GM21390 (cell line): ENCODE results near the gene DHDH.

Experiments
- ATAC-seq: cut with Tn5 transposase; IDR thresholded peaks from one replicate; pipeline ENCODE4 v1.9.1; 2021; ENCODE audit not compliant: unreplicated experiment

The DHDH gene

DNA sequence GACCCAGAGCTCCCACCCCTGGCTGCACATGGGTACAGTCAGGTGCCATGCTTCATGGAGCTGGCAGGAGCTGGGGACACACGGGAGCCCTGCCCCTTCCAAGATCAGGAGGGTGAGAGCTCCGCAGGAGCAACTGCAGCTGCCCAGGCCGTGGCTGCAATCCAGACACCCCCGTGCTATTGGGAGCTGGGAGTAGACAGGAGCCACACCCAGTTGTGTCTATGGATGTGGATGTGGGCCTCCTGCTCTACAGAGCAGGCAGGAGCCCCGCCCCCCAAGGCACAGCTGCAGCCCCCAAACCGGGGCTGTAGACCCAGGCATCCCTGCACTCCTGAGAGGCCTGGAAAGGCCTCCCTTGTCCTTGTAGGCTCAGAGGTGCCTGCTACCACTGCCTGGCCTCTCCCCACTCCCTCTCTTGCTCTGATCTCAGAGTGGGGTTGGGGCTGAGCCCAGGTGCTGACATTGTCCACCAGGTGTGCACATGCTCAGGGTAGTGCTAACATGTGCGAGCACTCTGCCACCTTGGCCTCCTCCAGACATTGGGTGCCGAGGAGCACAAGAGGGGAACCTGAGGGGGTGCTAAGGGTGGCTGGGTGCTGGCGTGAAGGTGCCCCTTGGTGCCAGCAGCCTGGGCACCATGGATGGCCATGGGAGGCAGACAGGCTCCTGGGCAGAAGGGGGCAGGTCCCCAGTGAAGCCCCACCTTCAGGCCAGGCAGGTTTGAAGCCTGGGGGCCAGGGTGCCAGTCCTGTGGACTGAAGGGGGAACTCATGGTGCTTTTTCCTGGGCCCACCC, 13.2 kb downstream of the DHDH start:
- ATAC-seq = no peak

DNA sequence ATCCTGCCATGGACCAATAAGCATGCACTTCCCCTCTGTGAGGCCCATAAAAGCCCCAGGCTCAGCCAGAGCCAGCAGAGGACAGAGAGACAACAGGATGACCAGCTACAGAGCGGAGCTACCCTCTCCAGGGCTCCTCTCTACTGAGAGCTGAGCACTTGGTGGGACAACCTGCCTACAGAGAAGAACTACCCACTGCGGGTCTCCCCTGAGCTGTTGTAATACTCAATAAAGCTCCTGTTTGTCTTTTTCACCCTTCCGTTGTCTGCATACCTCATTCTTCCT, 13.7 kb downstream of the DHDH start:
- ATAC-seq = no peak

DNA sequence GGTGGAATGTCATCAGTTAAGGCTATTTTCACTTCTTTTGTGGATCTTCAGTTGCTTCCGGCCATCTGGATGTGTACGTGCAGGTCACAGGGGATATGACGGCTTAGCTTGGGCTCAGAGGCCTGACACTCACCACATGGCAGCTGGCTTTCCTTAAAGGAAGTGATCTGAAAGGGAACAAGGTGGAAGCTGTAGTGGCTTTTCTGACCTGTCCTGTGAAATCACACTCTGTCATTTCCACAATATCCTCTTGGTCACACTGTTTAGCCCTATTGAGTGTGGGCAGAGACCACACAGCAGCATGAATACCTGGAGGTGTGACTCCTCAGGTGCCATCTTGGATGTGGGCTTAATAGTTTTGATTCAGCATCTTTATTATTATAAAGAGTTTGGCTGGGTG, 16.7 kb downstream of the DHDH start:
- no peak for ATAC-seq

DNA sequence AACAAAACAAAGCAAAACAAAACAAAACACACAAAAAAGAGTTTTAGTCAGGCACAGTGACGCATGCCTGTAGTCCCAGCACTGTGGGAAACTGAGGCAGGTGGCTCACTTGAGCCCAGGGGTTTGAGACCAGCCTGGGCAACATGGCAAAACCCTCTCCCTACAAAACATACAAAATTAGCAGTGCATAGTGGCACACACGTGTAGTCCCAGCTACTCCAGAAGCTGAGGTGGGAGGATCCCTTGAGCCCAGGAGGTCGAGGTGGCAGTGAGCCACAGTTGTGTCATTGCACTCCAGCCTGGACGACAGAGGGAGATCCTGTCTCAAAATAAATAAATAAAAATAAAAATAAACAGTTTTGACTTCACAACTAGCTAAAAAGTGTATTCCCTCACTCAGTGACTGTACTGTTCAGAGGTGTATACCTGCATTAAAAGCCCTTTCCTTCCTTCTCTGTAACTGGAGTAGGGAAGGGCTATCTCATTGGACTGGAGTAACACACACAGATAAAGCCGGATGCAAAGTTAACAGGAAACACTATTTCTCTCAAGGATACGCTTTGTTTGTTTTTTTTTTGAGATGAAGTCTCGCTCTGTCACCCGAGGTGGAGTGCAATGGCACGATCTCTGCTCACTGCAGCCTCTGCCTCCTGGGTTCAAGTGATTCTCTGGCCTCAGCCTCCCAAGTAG, 17.5 kb downstream of the DHDH start:
- no peak for ATAC-seq

DNA sequence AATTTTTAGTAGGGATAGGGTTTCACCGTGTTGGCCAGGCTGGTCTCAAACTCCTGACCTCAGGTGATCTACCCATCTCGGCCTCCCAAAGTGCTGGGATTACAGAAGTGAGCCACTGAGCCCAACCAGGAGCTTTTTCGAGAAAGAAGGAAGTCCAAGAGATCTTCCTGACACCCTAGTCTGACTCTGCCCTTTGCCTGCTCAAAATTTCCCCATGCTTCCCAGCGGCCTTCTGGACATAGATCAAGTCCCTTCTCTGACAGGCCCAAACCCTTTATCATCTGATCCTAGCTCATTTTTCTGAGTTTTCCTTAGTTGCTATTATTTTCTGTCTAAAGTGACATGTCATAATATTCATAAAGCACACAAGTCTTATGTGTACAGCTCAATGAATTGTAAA, 19.6 kb downstream of the DHDH start:
- ATAC-seq = no peak

DNA sequence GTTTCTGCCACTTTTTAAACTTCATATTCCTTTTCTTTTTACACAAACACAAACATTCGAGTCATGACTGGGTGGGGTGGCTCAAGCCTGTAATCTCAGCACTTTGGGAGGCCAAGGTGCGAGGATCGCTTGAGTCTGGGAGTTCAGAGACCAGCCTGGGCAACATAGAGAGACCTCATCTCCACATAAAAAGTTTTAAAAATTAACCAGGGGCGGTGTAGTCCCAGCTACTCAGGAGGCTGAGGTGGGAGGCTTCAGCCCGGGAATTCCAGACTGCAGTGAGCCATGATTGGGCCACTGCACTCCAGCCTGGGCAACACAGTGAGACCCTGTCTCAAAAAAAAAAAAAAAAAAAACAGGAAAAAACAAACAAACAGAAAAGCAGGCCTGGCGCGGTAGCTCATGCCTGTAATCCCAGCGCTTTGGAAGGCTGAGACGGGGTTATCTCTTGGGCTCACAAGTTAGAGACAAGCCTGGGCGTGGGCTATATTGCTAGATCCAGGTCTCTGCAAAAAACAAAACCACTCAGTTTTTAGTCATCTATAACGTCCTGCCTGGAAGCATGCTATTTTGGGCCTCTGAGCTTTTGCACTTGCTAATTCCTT, 20.6 kb downstream of the DHDH start:
- ATAC-seq = no peak

DNA sequence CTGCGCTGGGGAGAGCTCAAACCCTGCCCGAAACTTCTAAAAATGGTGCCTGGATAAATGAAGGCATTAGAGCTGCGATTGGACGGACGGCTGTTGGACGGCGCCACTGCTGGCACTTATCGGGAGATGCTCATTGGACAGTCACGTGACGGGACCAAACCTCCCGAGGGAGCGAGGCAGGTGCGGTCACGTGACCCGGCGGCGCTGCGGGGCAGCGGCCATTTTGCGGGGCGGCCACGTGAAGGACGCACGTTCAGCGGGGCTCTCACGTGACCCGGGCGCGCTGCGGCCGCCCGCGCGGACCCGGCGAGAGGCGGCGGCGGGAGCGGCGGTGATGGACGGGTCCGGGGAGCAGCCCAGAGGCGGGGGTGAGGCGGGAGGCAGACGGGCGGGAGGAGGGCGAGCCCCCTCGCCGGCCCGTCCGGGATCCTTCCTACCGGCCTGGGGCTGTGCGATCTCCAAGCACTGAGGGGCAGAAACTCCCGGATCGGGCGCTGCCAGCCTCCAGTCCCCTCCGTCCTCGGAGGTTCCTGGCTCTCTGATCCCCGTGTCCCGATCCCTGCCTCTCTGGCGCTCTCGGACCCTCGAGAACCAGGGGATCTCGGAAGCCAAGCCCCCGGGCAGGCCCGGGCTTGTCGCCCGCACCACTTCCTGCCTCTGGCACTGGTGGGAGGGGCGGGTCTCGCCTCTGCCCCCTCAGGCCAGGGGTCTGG, 21.3 kb downstream of the DHDH start, which contains the start of gene BAX:
Gene BAX (plus strand): TSS at position 281 of the 713 bp plus-strand sequence. CDS start 54 bp downstream, at position 335.
- ATAC-seq = peak; percentile 69

DNA sequence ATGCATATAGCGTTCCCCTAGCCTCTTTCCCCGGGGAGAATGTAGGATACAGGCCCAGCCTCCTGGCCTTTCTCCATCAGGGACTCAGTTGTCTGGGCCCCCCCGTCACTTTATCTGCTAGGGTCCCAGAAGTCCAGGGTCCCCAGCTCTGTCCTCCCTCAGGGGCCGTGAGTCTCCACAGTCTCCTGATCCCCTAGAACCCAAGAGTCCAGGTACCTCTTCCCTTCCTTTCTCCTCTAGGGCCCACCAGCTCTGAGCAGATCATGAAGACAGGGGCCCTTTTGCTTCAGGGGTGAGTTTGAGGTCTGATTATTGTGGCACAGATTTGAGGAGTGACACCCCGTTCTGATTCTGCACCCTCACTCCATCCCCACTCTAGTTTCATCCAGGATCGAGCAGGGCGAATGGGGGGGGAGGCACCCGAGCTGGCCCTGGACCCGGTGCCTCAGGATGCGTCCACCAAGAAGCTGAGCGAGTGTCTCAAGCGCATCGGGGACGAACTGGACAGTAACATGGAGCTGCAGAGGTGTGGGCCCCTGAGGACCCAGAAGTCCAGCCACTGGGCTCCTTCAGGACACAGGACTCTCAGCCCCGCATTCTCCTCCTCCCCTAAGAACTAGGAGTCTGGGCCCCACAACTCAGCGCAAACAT, 21.9 kb downstream of the DHDH start:
- no peak for ATAC-seq

DNA sequence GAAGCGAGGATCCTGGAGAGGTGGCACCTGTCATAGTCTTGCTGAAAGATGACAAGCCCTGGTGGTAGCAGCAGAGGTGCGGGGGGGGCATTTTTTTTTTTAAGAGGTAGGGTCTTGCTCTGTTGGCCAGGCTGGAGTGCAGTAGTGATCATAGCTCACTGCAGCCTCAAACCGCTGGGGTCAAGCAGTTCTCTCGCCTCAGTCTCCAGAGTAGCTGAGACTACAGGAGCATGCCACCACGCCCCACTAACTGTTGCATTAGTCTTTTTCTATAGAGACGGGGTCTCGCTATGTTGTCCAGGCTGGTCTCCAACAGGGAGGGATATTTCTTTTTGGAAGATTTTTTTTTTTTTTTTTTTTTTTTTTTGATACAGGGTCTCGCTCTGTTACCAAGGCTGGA, 24.5 kb downstream of the DHDH start:
- ATAC-seq = no peak

DNA sequence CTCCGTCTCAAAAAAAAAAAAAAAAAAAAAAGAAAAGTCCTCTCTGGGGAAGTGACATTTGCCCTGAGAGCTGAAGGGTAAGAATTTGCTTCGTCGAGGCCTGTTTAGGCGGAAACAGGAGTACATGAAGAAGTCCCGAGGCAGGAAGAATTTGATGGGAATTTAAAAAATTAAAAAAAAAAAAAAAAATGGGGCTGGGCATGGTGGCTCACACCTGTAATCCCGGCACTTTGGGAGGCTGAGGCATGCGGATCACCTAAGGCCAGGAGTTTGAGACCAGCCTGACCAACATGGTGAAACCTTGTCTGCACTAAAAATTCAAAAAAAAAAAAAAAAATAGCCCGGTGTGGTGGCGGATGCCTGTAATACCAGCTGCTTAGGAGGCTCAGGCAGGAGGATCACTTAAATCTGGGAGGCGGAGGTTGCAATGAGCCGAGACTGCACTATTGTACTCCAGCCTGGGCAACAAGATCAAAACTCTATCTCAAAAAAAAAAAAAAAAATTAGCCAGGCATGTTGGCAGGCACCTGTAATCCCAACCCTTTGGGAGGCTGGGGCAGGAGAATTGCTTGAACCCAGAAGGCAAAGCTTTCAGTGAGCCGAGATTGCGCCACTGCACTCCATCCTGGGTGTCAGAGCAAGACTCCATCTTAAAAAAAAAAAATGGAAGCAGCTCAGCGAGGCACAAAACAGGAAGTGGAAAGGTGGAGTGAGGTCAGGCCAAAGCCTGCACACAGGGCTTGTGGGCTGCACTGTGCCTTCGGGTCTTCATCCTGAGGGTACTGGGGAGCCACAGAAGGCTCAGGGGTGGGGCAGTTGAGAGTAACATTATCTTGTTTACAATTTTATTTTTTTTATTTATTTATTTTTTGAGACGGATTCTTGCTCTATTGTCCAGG, 26.1 kb downstream of the DHDH start:
- no peak for ATAC-seq

DNA sequence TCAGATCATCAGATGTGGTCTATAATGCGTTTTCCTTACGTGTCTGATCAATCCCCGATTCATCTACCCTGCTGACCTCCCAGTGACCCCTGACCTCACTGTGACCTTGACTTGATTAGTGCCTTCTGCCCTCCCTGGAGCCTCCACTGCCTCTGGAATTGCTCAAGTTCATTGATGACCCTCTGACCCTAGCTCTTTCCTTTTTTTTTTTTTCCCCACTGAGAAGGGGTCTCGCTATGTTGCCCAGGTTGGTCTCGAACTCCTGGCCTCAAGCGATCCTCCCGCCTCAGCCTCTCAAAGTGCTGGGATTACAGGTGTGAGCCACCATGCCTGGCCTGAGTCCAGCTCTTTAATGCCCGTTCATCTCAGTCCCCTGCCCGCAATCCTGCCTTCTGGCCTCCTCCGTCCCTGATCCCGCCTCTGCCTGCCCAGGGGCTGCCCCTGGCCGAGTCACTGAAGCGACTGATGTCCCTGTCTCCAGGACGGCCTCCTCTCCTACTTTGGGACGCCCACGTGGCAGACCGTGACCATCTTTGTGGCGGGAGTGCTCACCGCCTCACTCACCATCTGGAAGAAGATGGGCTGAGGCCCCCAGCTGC, 27.7 kb downstream of the DHDH start:
- ATAC-seq = no peak

DNA sequence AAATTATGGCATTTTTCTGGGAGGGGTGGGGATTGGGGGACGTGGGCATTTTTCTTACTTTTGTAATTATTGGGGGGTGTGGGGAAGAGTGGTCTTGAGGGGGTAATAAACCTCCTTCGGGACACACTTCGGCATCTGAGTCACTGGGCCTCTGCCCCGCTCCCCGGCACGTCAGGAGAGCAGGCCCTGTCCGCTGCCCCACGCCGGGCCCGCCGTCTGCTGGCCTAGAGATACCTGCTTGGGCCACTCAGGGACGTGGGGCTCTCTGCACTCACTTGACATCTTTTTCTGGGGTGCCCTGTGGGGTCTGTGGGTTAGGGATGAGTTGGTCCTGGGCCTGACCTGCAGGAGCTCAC, 28.2 kb downstream of the DHDH start:
- no peak for ATAC-seq

DNA sequence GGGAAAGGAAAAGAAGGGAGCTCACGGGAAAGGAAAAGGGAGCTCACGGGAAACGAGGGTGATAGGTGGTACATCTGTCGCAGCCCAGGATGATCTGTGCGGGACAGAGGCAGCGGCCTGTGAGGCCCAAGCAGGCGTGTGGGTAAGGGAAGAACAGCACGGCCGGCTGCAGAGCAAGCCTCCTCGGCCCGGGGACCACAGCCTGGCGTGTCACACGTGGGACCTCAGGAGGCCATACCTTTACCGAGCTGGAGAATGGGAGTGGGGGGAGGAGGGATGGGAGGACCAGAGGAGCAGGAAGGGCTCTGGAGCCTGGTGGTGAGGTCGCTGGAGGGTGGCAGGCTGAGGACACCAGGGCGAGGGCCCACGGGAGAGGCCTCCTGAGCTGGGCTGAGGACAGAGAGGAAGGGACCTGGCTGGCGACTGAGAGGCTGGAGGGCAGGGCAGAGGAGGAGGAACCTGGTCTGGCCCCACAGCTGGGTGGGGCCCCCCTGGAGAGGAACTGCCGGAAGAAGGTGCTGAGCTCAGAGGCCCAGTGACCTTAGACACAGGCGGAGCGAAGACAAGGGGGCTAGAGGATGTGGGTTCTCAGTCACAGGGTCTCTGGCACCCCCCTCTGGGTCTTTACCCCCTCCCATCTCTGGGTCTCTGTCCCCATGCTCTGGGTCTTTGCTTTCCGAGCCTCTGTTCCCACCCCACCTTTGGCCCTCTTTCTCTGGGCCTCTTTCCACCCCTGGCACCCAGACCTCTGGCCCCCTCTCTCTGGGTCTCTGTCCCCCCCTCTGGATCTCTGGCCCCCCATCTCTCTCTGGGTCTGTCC, 28.7 kb downstream of the DHDH start:
- ATAC-seq = no peak

DNA sequence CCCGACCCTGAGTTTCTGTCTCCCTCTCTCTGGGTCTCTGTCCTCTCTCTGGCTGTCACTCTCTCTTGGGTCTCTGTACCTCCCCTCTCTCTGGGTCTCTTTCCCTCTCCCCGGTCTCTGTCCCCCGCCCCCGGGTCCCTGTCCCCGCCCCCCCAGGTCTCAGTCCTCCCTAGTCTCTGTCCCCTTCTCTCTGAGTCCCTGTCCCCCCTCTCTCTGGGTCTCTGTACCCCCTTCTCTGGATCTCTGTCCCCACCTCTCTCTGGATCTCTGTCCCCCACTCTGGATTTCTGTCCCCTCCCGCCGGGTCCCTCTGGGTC, 29.3 kb downstream of the DHDH start:
- ATAC-seq = no peak

DNA sequence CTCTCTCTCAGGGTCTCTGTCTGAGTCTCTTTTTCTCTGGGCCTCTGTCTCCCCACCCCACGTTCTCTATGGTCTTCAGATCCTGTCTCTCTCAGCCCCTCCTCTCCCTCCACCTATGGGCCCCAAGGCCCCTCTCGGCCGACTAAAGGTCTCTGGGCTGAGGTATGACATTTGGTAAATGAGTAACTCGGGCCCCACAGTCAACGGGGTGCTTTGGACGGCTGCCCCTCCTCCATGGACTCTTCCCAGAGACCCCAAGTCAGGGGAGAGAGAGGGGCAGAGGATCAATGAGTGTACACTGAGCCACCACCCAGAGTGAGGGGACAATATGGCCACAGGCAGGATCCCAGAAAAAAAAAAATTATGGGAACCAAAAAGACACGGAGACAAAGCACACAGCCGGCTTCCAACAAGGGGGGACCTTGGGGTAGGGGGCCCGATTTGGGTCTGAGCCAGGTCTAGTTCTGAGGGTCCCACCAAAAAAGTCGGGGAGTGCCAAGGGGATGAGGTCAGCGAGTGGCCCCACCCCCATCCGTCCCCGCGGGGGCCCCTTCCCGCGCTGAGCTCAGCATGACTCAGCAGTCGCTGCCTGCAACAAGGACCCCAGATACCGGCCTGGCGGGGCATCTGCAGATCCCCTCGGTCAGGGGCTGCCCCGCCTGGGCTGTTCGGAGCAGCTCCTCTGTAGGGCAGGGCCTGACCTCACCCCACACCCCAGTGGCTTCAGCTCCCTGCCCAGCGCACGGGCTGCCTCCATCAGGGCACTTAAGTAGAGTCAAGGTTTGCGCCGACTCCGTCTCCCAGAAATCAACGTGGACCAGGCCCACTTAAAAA, 30.1 kb downstream of the DHDH start:
- no peak for ATAC-seq

DNA sequence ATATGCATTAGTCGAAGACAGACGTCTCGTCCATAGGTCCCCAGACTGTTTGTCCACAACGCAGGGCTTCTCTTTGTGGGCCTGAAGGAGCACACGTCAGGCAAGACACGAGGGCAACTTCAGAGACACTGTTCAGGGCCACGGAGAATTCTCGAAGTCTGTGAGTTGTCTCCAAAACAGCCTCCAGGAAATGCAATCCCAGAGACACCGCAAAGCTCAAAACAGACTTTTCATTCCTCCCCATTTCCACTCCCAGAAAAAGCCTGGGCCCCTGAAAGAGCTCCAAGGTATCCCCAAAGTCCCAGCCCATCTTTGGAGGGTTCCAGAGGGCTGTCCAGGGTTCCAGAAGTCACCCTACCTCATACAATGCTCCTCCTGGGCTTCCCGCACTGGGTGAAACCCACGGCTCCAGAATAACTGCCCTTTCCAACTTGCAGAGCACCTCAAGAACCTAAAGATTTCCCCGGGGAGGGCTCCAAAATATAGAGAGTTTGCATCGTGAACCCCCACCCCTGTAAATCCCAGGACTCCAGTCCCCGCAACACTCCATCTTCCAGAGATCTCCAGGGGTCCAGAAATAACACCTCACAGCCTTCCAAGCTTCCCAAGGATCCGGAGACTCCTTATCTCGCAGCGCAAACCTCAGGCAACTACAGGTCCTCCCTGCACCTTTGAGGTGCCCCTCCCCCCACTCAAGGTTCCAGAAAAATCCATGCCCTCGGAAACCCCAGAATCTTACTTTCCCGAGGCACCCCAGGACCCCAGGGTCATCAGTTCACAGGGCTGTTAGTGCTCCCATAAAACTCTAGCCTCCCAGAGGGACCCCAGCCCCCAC, 30.9 kb downstream of the DHDH start:
- ATAC-seq = no peak

DNA sequence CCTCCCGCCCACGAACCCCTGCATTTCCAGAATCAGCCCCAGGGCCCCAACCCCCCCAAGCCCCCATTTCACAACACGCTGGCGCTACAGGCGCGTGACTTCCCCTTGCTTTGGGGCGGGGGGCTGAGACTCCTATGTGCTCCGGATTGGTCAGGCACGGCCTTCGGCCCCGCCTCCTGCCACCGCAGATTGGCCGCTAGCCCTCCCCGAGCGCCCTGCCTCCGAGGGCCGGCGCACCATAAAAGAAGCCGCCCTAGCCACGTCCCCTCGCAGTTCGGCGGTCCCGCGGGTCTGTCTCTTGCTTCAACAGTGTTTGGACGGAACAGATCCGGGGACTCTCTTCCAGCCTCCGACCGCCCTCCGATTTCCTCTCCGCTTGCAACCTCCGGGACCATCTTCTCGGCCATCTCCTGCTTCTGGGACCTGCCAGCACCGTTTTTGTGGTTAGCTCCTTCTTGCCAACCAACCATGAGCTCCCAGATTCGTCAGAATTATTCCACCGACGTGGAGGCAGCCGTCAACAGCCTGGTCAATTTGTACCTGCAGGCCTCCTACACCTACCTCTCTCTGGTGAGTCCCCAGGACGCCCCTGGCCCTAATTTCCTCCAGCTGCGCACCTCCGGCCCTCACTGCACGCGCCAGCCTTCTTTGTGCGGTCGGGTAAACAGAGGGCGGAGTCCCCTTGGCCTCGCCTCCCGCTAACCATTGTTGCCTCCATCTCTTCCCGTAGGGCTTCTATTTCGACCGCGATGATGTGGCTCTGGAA, 31.7 kb downstream of the DHDH start, which contains the start of gene FTL:
Gene FTL (plus strand): TSS at position 270 of the 766 bp plus-strand sequence. CDS start 199 bp downstream, at position 469.
- ATAC-seq = peak; percentile 50
